GM12878 (cell line): ENCODE data around the gene RAP1A. TPM values are rescaled to one million over a fixed set of nuclear protein-coding genes. Genes with fewer than 3 reads are reported as not detected.

Experiments used
- ATAC-seq: fragments of 200-7000 bp; cut with Tn5 transposase; 3 replicates; pipeline ENCODE4 v1.9.1; 2020; ENCODE audit warnings: mild to moderate bottlenecking, moderate library complexity
- BruUV-seq: library from RNA; stranded (reverse); fragments of 400-500 nt; replicated peaks from 2 replicates; lab custom pipeline; 2021; lab: Mats Ljungman, UMichigan
- CTCF ChIA-PET: fragments of 300-600 bp; sonication (Branson Sonifier 250); formaldehyde crosslinking; extraction: SDS; loops from one replicate; lab custom pipeline; 2021; ENCODE audit warnings: inconsistent platforms; lab: Yijun Ruan, JAX
- POLR2A ChIA-PET: fragments of 350-600 bp; formaldehyde crosslinking; extraction: SDS; loops from one replicate; lab custom pipeline; 2021; ENCODE audit warnings: inconsistent platforms; lab: Charles Lee
- RAD21 ChIA-PET: fragments of 300-600 bp; sonication (Branson Sonifier 250); formaldehyde crosslinking; loops from one replicate; lab custom pipeline; 2023; ENCODE audit warnings: antibody characterized with exemption; ENCODE audit not compliant: unreplicated experiment; lab: Charles Lee
- SMC1A ChIA-PET: fragments of 300-600 bp; sonication (Branson Sonifier 250); formaldehyde crosslinking; loops from one replicate; lab custom pipeline; 2023; ENCODE audit not compliant: unreplicated experiment, uncharacterized antibody; lab: Charles Lee
- DNase-seq: peaks from one replicate; pipeline ENCODE4 v3.0.0-alpha.2; 2011; ENCODE audit warnings: low read depth, low spot score
- FAIRE-seq: peaks from 3 replicates; lab custom pipeline; 2011; peaks lifted over from hg19 to GRCh38; lab: Jason Lieb, UNC
- H2AFZ ChIP-seq: 2 replicates; pipeline ENCODE4 v1.6.0; 2011; ENCODE audit warnings: low read depth, low read length, control low read depth; ENCODE audit not compliant: control insufficient read depth
- H3K27ac ChIP-seq: 2 replicates; pipeline ENCODE4 v1.5.1; 2011; ENCODE audit warnings: control low read depth; ENCODE audit not compliant: control insufficient read depth, insufficient read depth
- H3K27me3 ChIP-seq, 2 experiments: replicated peaks in 1 of 2; 2 replicates each; pipeline versions ENCODE4 v1.6.0 to v1.6.1; 2011; ENCODE audit warnings: low read length in 1 of 2; ENCODE audit not compliant: control insufficient read depth in 2 of 2, insufficient read depth in 2 of 2
- H3K36me3 ChIP-seq, 2 experiments: 2 replicates each; pipeline ENCODE4 v1.5.1; 2011; ENCODE audit warnings: low read length in 1 of 2; ENCODE audit not compliant: control insufficient read depth in 2 of 2, insufficient read depth in 2 of 2
- H3K4me1 ChIP-seq: 2 replicates; pipeline ENCODE4 v1.6.1; 2011; ENCODE audit warnings: mild to moderate bottlenecking, low read length, moderate library complexity, mixed read lengths; ENCODE audit not compliant: control insufficient read depth, insufficient read depth
- H3K4me2 ChIP-seq: 2 replicates; pipeline ENCODE4 v1.6.0; 2011; ENCODE audit warnings: control low read depth; ENCODE audit not compliant: control insufficient read depth, insufficient read depth
- H3K4me3 ChIP-seq: fragments of 200-600 bp; sonication (generic); 2 replicates; pipeline ENCODE4 v1.5.1; 2016
- H3K79me2 ChIP-seq: 2 replicates; pipeline ENCODE4 v1.6.0; 2011; ENCODE audit warnings: low read length; ENCODE audit not compliant: control insufficient read depth, insufficient read depth
- H3K9ac ChIP-seq: 2 replicates; pipeline ENCODE4 v1.8.0; 2011; ENCODE audit warnings: low read length, control low read depth, mixed read lengths; ENCODE audit not compliant: control insufficient read depth, insufficient read depth
- H3K9me3 ChIP-seq: replicated peaks from 3 replicates; pipeline ENCODE4 v1.5.1; 2011; ENCODE audit warnings: mild to moderate bottlenecking, low read length; ENCODE audit not compliant: control insufficient read depth, insufficient read depth
- H4K20me1 ChIP-seq: 2 replicates; pipeline ENCODE4 v1.6.0; 2011; ENCODE audit not compliant: control insufficient read depth, insufficient read depth
- CBFB ChIP-seq: IDR thresholded peaks from 2 replicates; pipeline ENCODE4 v1.6.1; 2016; ENCODE audit warnings: antibody characterized with exemption, low read depth
- CBX5 ChIP-seq: sonication (generic); IDR thresholded peaks from 2 replicates; pipeline ENCODE4 v1.6.1; 2016; ENCODE audit warnings: low read depth, moderate library complexity, mild to moderate bottlenecking, inconsistent platforms
- CREM ChIP-seq: IDR thresholded peaks from 2 replicates; pipeline ENCODE4 v1.6.1; 2014; ENCODE audit warnings: antibody characterized with exemption, low read depth
- JUNB ChIP-seq: IDR thresholded peaks from 2 replicates; pipeline ENCODE4 v1.6.1; 2016; ENCODE audit warnings: antibody characterized with exemption, mild to moderate bottlenecking
- JUND ChIP-seq: IDR thresholded peaks from 2 replicates; pipeline ENCODE4 v1.6.1; 2012; ENCODE audit warnings: low read depth, mild to moderate bottlenecking, low read length, improper control_type of control experiment, moderate library complexity
- KDM1A ChIP-seq: fragments of 200-600 bp; sonication (generic); IDR thresholded peaks from 2 replicates; pipeline ENCODE4 v1.6.1; 2016; ENCODE audit warnings: borderline replicate concordance
- MEF2B ChIP-seq: fragments of 450-650 bp; IDR thresholded peaks from 2 replicates; pipeline ENCODE4 v1.6.1; 2018; ENCODE audit warnings: mild to moderate bottlenecking, moderate library complexity; ENCODE audit not compliant: partially characterized antibody, poor library complexity, severe bottlenecking
- NFIC ChIP-seq: IDR thresholded peaks from 2 replicates; pipeline ENCODE4 v1.6.1; 2012; ENCODE audit warnings: low read depth, mild to moderate bottlenecking, inconsistent platforms, low read length, moderate library complexity
- RCOR1 ChIP-seq: conservative IDR thresholded peaks from 2 replicates; pipeline ENCODE4 v1.6.1; 2012; ENCODE audit warnings: low read depth, low read length, improper control_type of control experiment
- RUNX3 ChIP-seq: IDR thresholded peaks from 2 replicates; pipeline ENCODE4 v1.6.1; 2012; ENCODE audit warnings: low read length, inconsistent platforms
- SKIL ChIP-seq: fragments of 450-650 bp; IDR thresholded peaks from 2 replicates; pipeline ENCODE4 v1.6.1; 2017; ENCODE audit warnings: mild to moderate bottlenecking, low read depth, inconsistent platforms; ENCODE audit not compliant: poor library complexity, severe bottlenecking
- SUPT20H ChIP-seq: IDR thresholded peaks from 2 replicates; pipeline ENCODE4 v1.6.1; 2011; ENCODE audit warnings: low read depth, mild to moderate bottlenecking, low read length, moderate library complexity, borderline replicate concordance; ENCODE audit not compliant: control insufficient read depth
- ZSCAN29 ChIP-seq: fragments of 450-650 bp; IDR thresholded peaks from 2 replicates; pipeline ENCODE4 v1.6.1; 2017; ENCODE audit warnings: mild to moderate bottlenecking, moderate library complexity
- WGBS: methylation state at CpG from one replicate; pipeline ENCODE4 v1.1.6; 2016; ENCODE audit warnings: low lambda C conversion rate; ENCODE audit not compliant: insufficient replicate concordance, insufficient coverage; ENCODE audit errors: missing lambda C conversion rate; 5-methylcytosine and 5-hydroxymethylcytosine counted together
- in situ Hi-C: fragments of 300-500 bp; cut with MboI; formaldehyde crosslinking; loops from 9 replicates; pipeline ENCODE4 v1.14.3; 2018; ENCODE audit warnings: mixed read lengths
- intact Hi-C: fragments of 100-400 bp; cut with micrococcal nuclease; formaldehyde crosslinking; loops from one replicate; pipeline ENCODE4 v1.14.2; 2022; ENCODE audit not compliant: unreplicated experiment
- polyA plus RNA-seq, 11 experiments: library from polyadenylated mRNA; depleted of rRNA in 4 of 11; unstranded in 6 of 11; stranded (reverse) in 5 of 11; fragments of >200 nt; fragmentation: Nextera tagmentation in 4 of 11; fragmentation: Illumina TruSeq in 1 of 11; extraction: Ambion mirVana in 4 of 11; extraction: Trizol in 1 of 11; gene quantifications; 1 replicate in 1 of 11; 2 replicates in 10 of 11; pipeline versions ENCODE4 v1.2.1 to v1.2.3, GENCODE V29; 2011 to 2016; ENCODE audit warnings: inconsistent platforms in 2 of 11, missing spikeins in 2 of 11, low read depth in 1 of 11
- total RNA-seq, 4 experiments: library from RNA; depleted of rRNA in 3 of 4; stranded (reverse); fragments of >200 nt in 3 of 4; fragmentation: Illumina TruSeq in 1 of 4; extraction: Trizol in 1 of 4; gene quantifications; 2 replicates each; pipeline versions ENCODE4 v1.2.1 to v1.2.3, GENCODE V29; 2013 to 2021

RAP1A gene
- total and polyA plus RNA-seq, 10 of the 15 experiments (the other 5 are each of a cell fraction or from before 2014, with no cell fraction given): 38.4 to 213 (median 86.0) TPM

- no peaks in the 10 kb centered on the region for H4K20me1 ChIP-seq
- H3K9me3 ChIP-seq: no peaks in the 10 kb centered on the region
- TF ChIP-seq ZSCAN29 (no peak), JUNB (peak; percentile 31; the same call in 1 of the 2 replicates), RCOR1 (no peak)
- no peak for ATAC-seq
- DNase-seq: no peak
- H3K9ac ChIP-seq: no peak overlapping the region
- H3K27me3 ChIP-seq: no peaks in the 10 kb centered on the region
- in situ Hi-C loops (no loop called here), intact Hi-C loops (no loop called here)
- WGBS: 63% methylated on average over 2 of the region's 2 CpGs
- H2AFZ ChIP-seq: no peak overlapping the region
- ChIA-PET CTCF (interaction anchor here (0.9 to 2.3 kb wide), 6 partner anchors 14 to 169 kb away, joined by 3 to 8 read pairs (median 4); no protein-coding TSS in a partner anchor), POLR2A (no interaction called here), SMC1A (interaction anchor here (1.0 to 16.7 kb wide), 10 partner anchors 7 to 78 kb away, joined by 3 to 446 read pairs (median 10); partner anchors contain the start of gene RAP1A), RAD21 (interaction anchor here (2.0 to 11.4 kb wide), 2 partner anchors 37 to 79 kb away, joined by 9 to 331 read pairs; partner anchors contain the start of gene RAP1A)
- H3K36me3 ChIP-seq: no peaks in the 10 kb centered on the region
- no peak for FAIRE-seq
- BruUV-seq: no TSS peak
- H3K4me1 ChIP-seq: peaks cover 34% of the 10 kb centered on the region
- H3K4me3 ChIP-seq: no peak overlapping the region
- H3K79me2 ChIP-seq: no peaks in the 10 kb centered on the region
- H3K4me2 ChIP-seq: no peak overlapping the region
- H3K27ac ChIP-seq: no peak overlapping the region
Measured at GRCh38 chr1:111586112-111586511, 33.5 kb upstream of the RAP1A start.

GRCh38 chr1:111587509-111588174, 31.9 kb upstream of the RAP1A start:
- 22% methylated on average over 4 of the region's 4 CpGs for WGBS
- POLR2A ChIA-PET: interaction anchor here (0.8 to 2.7 kb wide), 6 partner anchors 8 to 80 kb away, joined by 3 to 8 read pairs (median 6); partner anchors contain the start of gene RAP1A
- peak; percentile 54 for TF ChIP-seq RUNX3
- no peak for TF ChIP-seq SUPT20H
- TF ChIP-seq JUND: no peak
- TF ChIP-seq KDM1A: peak; percentile 50; the same call in 1 of the 2 replicates
- peak; percentile 42 for TF ChIP-seq MEF2B
- no peak for TF ChIP-seq CBFB
- 0 out of 2 replicates have a peak, but pooled peaks have one; percentile 3 for TF ChIP-seq CREM
- no peak for TF ChIP-seq CBX5
- TF ChIP-seq SKIL: peak; percentile 47
- TF ChIP-seq NFIC: 0 out of 2 replicates have a peak, but pooled peaks have one; percentile 30

More at GRCh38 chr1:111587509-111588174, 31.9 kb upstream of the RAP1A start:
- in situ Hi-C loops: no loop called here
- Histone ChIP-seq H4K20me1 (no peaks in the 10 kb centered on the region), H3K4me1 (peaks cover 46% of the 10 kb centered on the region), H3K27ac (no peak overlapping the region), H3K9me3 (no peaks in the 10 kb centered on the region), H3K9ac (no peak overlapping the region), H3K4me3 (no peak overlapping the region), H3K27me3 (no peaks in the 10 kb centered on the region), H3K79me2 (no peaks in the 10 kb centered on the region), H3K36me3 (no peaks in the 10 kb centered on the region), H2AFZ (peak overlapping the region; percentile 2; the same call in 1 of the 2 replicates), H3K4me2 (peak overlapping the region; percentile 45)
- intact Hi-C loops: no loop called here
- DNase-seq: no peak
- FAIRE-seq: no peak
- ChIA-PET SMC1A (interaction anchor here (0.7 to 16.7 kb wide), 17 partner anchors 6 to 126 kb away, joined by 3 to 446 read pairs (median 5); partner anchors contain the start of gene RAP1A), RAD21 (interaction anchor here (0.6 to 11.4 kb wide), 10 partner anchors 12 to 604 kb away, joined by 3 to 331 read pairs (median 6); partner anchors contain the start of gene RAP1A), CTCF (interaction anchor here (0.8 to 2.9 kb wide), 10 partner anchors 9 to 145 kb away, joined by 3 to 17 read pairs (median 5); no protein-coding TSS in a partner anchor)
- peak; percentile 28 for ATAC-seq
- BruUV-seq: no TSS peak
